Osteoblast (primary cell): ENCODE results near the gene KRT79. TPM values are rescaled to one million over a fixed set of nuclear protein-coding genes. Genes with fewer than 3 reads are reported as not detected.

Source experiments
- DNase-seq: peaks from one replicate; pipeline ENCODE4 v3.0.0; 2011; ENCODE audit warnings: low spot score, mixed read lengths; ENCODE audit not compliant: insufficient read length; ENCODE audit errors: missing footprints
- H2AFZ ChIP-seq: 2 replicates; pipeline ENCODE4 v1.6.0; 2011; ENCODE audit warnings: mild to moderate bottlenecking, low read length
- H3K27ac ChIP-seq: 2 replicates; pipeline ENCODE4 v1.5.1; 2011; ENCODE audit warnings: mild to moderate bottlenecking, low read depth, low read length, moderate library complexity
- H3K27me3 ChIP-seq: 2 replicates; pipeline ENCODE4 v1.6.0; 2012; ENCODE audit warnings: mild to moderate bottlenecking, control low read depth, inconsistent platforms, low read length, moderate library complexity; ENCODE audit not compliant: insufficient read depth
- H3K36me3 ChIP-seq: 2 replicates; pipeline ENCODE4 v1.5.1; 2011; ENCODE audit warnings: mild to moderate bottlenecking, low read length, control low read depth, moderate library complexity; ENCODE audit not compliant: insufficient read depth
- H3K4me1 ChIP-seq: 2 replicates; pipeline ENCODE4 v1.5.1; 2011; ENCODE audit warnings: mild to moderate bottlenecking, low read length, control low read depth, moderate library complexity; ENCODE audit not compliant: insufficient read depth
- H3K4me2 ChIP-seq: 2 replicates; pipeline ENCODE4 v1.6.0; 2011; ENCODE audit warnings: mild to moderate bottlenecking, low read length; ENCODE audit not compliant: insufficient read depth
- H3K4me3 ChIP-seq: fragments of 200-600 bp; sonication (generic); 3 replicates; pipeline ENCODE4 v1.5.1; 2012; ENCODE audit warnings: mild to moderate bottlenecking, low read length, inconsistent platforms; ENCODE audit not compliant: insufficient read depth
- H3K79me2 ChIP-seq: 2 replicates; pipeline ENCODE4 v1.6.0; 2012; ENCODE audit warnings: mild to moderate bottlenecking, low read length, control low read depth, inconsistent platforms; ENCODE audit not compliant: insufficient read depth
- H3K9me3 ChIP-seq: 2 replicates; pipeline ENCODE4 v1.5.1; 2011; ENCODE audit warnings: low read depth, low read length, control low read depth
- H4K20me1 ChIP-seq: 2 replicates; pipeline ENCODE4 v1.6.0; 2012; ENCODE audit warnings: mild to moderate bottlenecking, low read length, control low read depth; ENCODE audit not compliant: insufficient read depth
- total RNA-seq: library from RNA; depleted of rRNA; stranded (reverse); fragments of >200 nt; gene quantifications from 2 replicates; pipeline ENCODE4 v1.2.3, GENCODE V29; 2012
- TF ChIP-seq, protein P1 (sequence below): IDR thresholded peaks from 2 replicates; pipeline ENCODE4 v1.5.1; 2011; ENCODE audit warnings: mild to moderate bottlenecking, low read depth, low read length, moderate library complexity; ENCODE audit errors: extremely low read depth

The KRT79 gene
- total RNA-seq, 1 donor = not detected

DNA sequence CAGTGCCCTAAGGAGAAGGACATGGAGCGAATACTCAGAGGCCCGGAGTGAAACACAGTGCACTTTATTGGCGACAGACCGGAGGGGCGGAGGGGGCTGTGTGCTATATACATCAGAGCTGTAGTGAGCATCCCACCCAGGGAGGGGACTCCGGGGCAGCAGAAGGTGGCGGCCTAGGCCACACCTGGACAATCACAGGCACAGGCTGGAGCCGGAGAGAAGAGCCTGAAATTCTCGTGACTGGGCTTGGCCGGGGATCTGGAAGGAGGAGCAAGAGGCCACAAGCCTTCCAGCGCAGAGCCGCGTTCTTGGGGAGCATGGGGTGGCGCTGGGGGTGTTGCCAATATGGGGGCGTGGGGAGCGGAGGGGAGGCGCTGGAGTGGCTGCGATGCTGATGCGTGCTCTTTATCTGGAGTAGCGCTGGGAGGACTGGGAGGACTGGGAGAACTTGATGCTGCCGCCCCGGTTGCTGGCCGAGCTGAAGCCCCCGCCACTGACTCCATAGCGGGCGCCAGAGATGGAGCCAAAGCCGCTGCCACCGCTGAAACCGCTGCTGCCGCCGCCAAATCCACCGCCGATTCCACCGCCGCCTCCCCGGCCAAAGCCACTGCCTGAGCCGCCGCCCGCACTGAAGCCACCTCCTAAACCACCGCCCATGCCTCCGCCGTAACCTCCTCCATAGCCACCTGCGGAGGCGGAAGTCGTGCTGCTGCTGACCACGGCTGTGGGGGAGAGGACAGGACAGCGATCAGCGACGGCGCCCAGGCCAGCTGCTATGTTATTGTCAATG, 44.3 kb downstream of the KRT79 start:
- DNase-seq = peak; percentile 61
- H3K9me3 ChIP-seq = no peaks in the 10 kb centered on the region
- H3K79me2 ChIP-seq = no peaks in the 10 kb centered on the region
- no peak overlapping the region for H3K4me2 ChIP-seq
- TF ChIP-seq, protein P1, sequence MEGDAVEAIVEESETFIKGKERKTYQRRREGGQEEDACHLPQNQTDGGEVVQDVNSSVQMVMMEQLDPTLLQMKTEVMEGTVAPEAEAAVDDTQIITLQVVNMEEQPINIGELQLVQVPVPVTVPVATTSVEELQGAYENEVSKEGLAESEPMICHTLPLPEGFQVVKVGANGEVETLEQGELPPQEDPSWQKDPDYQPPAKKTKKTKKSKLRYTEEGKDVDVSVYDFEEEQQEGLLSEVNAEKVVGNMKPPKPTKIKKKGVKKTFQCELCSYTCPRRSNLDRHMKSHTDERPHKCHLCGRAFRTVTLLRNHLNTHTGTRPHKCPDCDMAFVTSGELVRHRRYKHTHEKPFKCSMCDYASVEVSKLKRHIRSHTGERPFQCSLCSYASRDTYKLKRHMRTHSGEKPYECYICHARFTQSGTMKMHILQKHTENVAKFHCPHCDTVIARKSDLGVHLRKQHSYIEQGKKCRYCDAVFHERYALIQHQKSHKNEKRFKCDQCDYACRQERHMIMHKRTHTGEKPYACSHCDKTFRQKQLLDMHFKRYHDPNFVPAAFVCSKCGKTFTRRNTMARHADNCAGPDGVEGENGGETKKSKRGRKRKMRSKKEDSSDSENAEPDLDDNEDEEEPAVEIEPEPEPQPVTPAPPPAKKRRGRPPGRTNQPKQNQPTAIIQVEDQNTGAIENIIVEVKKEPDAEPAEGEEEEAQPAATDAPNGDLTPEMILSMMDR = no peak
- H3K27me3 ChIP-seq = peaks cover 54% of the 10 kb centered on the region
- H4K20me1 ChIP-seq = no peaks in the 10 kb centered on the region
- H3K36me3 ChIP-seq = no peaks in the 10 kb centered on the region
- no peak overlapping the region for H3K27ac ChIP-seq
- H3K4me1 ChIP-seq = no peaks in the 10 kb centered on the region
- no peak overlapping the region for H3K4me3 ChIP-seq
- no peak overlapping the region for H2AFZ ChIP-seq

DNA sequence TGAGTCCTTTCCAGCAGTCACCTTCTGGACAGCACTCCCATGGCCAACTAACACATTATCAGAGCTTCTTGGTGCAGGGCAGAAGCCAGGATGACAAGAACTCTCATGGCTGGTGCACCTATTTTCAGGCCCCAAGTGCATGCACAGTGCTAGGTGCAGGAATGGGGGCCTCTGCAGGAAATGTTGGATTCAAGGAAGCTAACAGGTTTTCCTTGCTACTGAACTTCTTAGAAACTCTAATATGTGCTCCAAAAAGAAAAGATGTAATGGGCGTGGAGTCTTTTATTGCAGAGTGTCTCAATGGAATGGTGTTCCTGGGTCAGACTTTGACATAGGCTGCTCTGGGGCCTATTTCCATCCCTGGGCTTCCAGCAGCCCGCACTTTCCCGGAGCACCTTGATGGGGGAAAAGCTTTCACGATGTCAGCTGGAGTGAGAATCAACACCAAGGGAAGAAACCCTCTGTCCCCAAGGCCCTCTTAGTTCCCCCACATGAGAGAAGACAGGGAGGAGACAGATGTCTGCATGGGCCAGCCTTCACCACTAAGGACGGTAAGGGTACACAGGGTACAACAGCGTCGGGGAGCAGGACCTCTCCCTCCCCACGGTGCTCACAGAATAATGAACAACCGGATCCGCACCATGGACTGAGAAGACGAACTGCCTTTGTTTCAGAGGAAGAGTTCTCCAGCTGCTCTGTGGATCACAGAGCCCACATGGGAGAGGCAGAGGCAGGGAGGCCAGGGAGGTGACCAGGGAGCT, 45.1 kb downstream of the KRT79 start:
- Histone ChIP-seq H2AFZ (no peak overlapping the region), H3K36me3 (no peaks in the 10 kb centered on the region), H3K27me3 (peaks cover 57% of the 10 kb centered on the region), H3K4me3 (no peak overlapping the region), H4K20me1 (no peaks in the 10 kb centered on the region), H3K9me3 (no peaks in the 10 kb centered on the region), H3K4me2 (no peak overlapping the region), H3K4me1 (no peaks in the 10 kb centered on the region), H3K79me2 (no peaks in the 10 kb centered on the region), H3K27ac (no peak overlapping the region)
- DNase-seq = no peak
- TF ChIP-seq, protein P1 = no peak

DNA sequence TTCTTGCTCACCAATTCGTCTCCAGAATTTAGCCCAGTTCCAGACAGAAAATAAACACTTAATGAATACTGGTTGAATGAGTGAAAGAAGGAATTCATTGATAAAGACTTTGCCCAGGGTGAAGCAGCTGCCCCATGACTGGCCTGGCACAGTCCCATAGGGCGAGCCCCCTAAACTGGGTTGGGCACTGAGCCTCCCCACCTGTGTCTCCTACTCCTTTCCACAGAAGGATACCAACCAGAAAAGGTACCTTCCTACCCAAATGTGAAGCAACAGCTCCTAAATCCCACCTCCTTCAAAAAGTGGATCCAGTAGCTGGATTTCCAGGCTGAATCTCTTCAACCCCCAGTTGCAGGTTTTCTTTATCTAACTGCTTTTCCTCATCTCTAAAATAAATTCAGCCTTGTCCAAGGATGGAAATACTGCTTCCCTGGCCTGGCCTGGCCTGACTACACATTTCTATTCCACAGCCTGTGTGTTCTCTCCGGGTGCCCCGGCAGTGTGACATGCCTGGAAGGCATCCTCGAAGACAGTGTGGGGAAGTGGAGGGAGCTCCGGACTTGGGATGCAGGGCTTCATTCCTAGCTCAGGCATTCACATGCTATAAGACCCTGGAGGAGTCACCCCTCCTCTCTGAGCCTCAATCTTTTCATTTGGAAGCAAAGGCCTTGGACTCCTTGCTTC, 45.8 kb downstream of the KRT79 start:
- Histone ChIP-seq H3K79me2 (no peaks in the 10 kb centered on the region), H3K4me2 (no peak overlapping the region), H3K4me1 (no peaks in the 10 kb centered on the region), H3K27ac (no peak overlapping the region), H3K4me3 (no peak overlapping the region), H3K36me3 (no peaks in the 10 kb centered on the region), H3K27me3 (peaks cover 64% of the 10 kb centered on the region), H4K20me1 (no peaks in the 10 kb centered on the region), H3K9me3 (no peaks in the 10 kb centered on the region), H2AFZ (no peak overlapping the region)
- no peak for DNase-seq
- TF ChIP-seq, protein P1 = no peak
